ENCODE measurements around the gene ZMYND10. TPM values are rescaled to one million over a fixed set of nuclear protein-coding genes. Genes with fewer than 3 reads are reported as not detected.

Gene ZMYND10
- total and polyA plus RNA-seq, 9 of the 15 experiments (the other 6 are each of a cell fraction or from before 2014, with no cell fraction given) = 0.20 to 2.8 (median 0.70) TPM

DNA sequence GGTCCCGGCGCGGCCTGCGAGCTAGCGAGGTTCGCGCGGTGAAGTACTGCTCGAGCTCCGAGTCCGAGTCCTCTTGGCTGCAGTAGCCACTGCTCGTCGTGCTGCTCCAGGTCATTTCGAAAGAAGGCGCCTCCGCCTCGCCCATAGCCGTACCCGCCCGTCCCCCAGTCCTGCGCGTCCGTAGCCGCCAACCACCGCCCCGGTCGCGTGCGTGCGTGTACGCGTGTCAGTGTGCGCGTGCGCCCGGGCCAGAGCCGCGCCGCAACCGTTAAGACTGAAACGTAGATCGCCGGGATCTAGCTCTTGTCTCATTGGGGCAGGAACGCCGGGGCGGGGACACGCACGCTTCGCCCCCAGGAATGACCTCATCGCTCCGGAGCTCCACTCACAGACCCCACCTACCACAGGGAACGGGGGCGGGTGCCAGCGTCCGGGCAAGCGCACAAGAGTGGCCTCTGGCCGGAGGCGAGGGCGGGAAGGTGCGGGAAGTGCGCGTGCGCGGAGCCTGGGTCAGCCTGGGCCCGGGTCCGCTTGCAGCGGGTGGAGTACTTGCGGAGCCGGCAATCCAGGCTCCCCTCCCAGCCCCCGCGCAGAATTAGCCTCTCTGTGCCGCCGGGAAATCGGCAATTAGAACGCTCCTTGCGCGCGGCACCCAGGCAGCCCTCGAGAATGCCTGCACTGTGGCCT is 8.2 kb downstream of the ZMYND10 start (continued):
- TF ChIP-seq PYGO2 (tag; IDR thresholded peaks at IDR 0.05) = no peak
- TF ChIP-seq, protein P1, sequence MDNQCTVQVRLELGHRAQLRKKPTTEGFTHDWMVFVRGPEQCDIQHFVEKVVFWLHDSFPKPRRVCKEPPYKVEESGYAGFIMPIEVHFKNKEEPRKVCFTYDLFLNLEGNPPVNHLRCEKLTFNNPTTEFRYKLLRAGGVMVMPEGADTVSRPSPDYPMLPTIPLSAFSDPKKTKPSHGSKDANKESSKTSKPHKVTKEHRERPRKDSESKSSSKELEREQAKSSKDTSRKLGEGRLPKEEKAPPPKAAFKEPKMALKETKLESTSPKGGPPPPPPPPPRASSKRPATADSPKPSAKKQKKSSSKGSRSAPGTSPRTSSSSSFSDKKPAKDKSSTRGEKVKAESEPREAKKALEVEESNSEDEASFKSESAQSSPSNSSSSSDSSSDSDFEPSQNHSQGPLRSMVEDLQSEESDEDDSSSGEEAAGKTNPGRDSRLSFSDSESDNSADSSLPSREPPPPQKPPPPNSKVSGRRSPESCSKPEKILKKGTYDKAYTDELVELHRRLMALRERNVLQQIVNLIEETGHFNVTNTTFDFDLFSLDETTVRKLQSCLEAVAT (IDR thresholded peaks at IDR 0.05) = peak in 1 of 2 experiments; percentile 45; a peak in 1 of 4 replicates
- no peak for TF ChIP-seq ZNF274 (IDR thresholded peaks at IDR 0.05; ENCODE audit: borderline replicate concordance, low read depth, low read length)
- peak; percentile 36 for TF ChIP-seq NEUROD1 (IDR thresholded peaks at IDR 0.05; ENCODE audit: borderline replicate concordance, low read depth, low read length, partially characterized antibody)
- TF ChIP-seq ZC3H11A (IDR thresholded peaks at IDR 0.05; ENCODE audit: low read depth, low read length) = no peak
- TF ChIP-seq, protein P2, sequence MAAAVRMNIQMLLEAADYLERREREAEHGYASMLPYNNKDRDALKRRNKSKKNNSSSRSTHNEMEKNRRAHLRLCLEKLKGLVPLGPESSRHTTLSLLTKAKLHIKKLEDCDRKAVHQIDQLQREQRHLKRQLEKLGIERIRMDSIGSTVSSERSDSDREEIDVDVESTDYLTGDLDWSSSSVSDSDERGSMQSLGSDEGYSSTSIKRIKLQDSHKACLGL (CRISPR knock-in tag; IDR thresholded peaks at IDR 0.05; ENCODE audit: borderline replicate concordance, poor library complexity, severe bottlenecking) = no peak
- peak in 1 of 2 experiments; percentile 71; a peak in 1 of 4 replicates for TF ChIP-seq SIN3A (IDR thresholded peaks at IDR 0.05; ENCODE audit: borderline replicate concordance in 2 of 2, control insufficient read depth in 1 of 2, low read depth in 2 of 2, low read length in 2 of 2)
- TF ChIP-seq NFXL1 (CRISPR knock-in tag; IDR thresholded peaks at IDR 0.05) = no peak
- peak; percentile 55 for TF ChIP-seq HMGN3 (IDR thresholded peaks at IDR 0.05; ENCODE audit: borderline replicate concordance, extremely low read depth, insufficient read length, low read depth, low read length)
- TF ChIP-seq, protein P3, sequence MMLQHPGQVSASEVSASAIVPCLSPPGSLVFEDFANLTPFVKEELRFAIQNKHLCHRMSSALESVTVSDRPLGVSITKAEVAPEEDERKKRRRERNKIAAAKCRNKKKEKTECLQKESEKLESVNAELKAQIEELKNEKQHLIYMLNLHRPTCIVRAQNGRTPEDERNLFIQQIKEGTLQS (IDR thresholded peaks at IDR 0.05) = peak; percentile 95
- TF ChIP-seq, protein P3 (CRISPR knock-in tag; conservative IDR thresholded peaks at IDR 0.05) = peak; percentile 77; the same call in 1 of the 2 replicates
- TF ChIP-seq, protein P4, sequence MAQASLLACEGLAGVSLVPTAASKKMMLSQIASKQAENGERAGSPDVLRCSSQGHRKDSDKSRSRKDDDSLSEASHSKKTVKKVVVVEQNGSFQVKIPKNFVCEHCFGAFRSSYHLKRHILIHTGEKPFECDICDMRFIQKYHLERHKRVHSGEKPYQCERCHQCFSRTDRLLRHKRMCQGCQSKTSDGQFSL (CRISPR knock-in tag; IDR thresholded peaks at IDR 0.05) = no peak
- TF ChIP-seq, protein P4 (tag; IDR thresholded peaks at IDR 0.05) = no peak
- TF ChIP-seq, protein P5, sequence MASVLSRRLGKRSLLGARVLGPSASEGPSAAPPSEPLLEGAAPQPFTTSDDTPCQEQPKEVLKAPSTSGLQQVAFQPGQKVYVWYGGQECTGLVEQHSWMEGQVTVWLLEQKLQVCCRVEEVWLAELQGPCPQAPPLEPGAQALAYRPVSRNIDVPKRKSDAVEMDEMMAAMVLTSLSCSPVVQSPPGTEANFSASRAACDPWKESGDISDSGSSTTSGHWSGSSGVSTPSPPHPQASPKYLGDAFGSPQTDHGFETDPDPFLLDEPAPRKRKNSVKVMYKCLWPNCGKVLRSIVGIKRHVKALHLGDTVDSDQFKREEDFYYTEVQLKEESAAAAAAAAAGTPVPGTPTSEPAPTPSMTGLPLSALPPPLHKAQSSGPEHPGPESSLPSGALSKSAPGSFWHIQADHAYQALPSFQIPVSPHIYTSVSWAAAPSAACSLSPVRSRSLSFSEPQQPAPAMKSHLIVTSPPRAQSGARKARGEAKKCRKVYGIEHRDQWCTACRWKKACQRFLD (CRISPR knock-in tag; IDR thresholded peaks at IDR 0.05) = no peak
- no peak for TF ChIP-seq BACH1 (tag; IDR thresholded peaks at IDR 0.05)
- TF ChIP-seq MAFK (IDR thresholded peaks at IDR 0.05; ENCODE audit: low read length) = no peak
- no peak for TF ChIP-seq ZNF324 (CRISPR knock-in tag; IDR thresholded peaks at IDR 0.05)
- TF ChIP-seq CREB1 (IDR thresholded peaks at IDR 0.05) = peak; percentile 44; the same call in 1 of the 2 replicates
- peak; percentile 67; the same call in 1 of the 2 replicates for TF ChIP-seq CREB1 (CRISPR knock-in tag; IDR thresholded peaks at IDR 0.05)
- TF ChIP-seq BRD4 (IDR thresholded peaks at IDR 0.05) = no peak
- 0 out of 2 replicates have a peak, but pooled peaks have one; percentile 28 for TF ChIP-seq FOXM1 (IDR thresholded peaks at IDR 0.05; ENCODE audit: low read depth)
- TF ChIP-seq FOXM1 (CRISPR knock-in tag; IDR thresholded peaks at IDR 0.05; ENCODE audit: low read depth) = no peak
- TF ChIP-seq ZBTB17 (CRISPR knock-in tag; IDR thresholded peaks at IDR 0.05) = 0 out of 2 replicates have a peak, but pooled peaks have one; percentile 61

Measured in K562 (cell line).